Uterus (tissue), 2 donors: ENCODE data around the gene EPS15.

Experiments used
- CTCF ChIP-seq, 4 experiments: fragments of 200-600 bp in 2 of 4; fragments of 450-650 bp in 2 of 4; sonication (generic) in 2 of 4; IDR thresholded peaks; one replicate each; pipeline ENCODE4 v1.5.1; 2016 to 2019; ENCODE audit warnings: antibody characterized with exemption in 4 of 4, mild to moderate bottlenecking in 2 of 4, moderate library complexity in 1 of 4
- POLR2A ChIP-seq, 2 donors: fragments of 450-650 bp; IDR thresholded peaks; one replicate each; pipeline ENCODE4 v1.6.1; 2016; ENCODE audit warnings: antibody characterized with exemption in 2 of 2, mild to moderate bottlenecking in 1 of 2, moderate library complexity in 1 of 2

DNA sequence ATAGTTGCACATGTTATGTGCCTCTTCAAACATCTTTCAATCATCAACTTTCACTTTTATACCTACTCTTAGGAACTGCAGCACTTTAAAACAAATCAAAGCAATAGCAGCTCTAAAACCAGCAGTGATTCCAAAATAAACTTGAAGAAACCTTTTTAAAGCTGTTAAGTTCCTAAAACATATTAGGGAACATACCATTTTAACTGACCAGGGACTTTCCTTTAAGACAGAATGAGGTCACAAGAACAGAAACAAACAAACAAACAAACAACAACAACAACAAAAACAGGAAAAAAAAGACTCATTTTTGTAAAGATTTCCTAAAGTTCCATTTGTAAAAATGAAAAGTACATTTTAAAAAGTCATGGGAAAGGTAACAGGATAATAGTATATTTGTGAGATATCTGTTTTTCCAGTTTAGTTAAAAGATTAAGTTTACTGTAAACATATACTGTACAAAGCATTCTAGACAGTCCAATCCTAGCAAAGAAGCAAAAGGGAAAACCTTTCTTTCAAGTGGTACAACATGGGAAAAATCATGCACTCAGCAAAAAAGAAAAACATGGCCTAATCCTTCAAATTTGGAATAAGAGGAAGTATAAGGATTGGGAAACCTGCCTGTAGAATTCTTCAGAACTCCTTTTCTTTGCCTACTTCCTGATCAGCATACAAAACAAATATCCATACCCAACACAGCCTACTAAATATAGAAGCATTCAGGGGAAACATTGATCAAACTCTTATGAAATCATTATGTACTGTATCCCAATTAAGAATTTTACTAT lies 45.5 kb downstream of the EPS15 start:
- TF ChIP-seq CTCF (IDR thresholded peaks at IDR 0.05) (no peak), POLR2A (IDR thresholded peaks at IDR 0.05) (no peak)
